NCI-H1048 (cell line): ENCODE results near the gene AFF3.

Experiments
- DNase-seq: peaks from one replicate; lab custom pipeline; 2025; lab: John Stamatoyannopoulos, UW

The AFF3 gene

DNA sequence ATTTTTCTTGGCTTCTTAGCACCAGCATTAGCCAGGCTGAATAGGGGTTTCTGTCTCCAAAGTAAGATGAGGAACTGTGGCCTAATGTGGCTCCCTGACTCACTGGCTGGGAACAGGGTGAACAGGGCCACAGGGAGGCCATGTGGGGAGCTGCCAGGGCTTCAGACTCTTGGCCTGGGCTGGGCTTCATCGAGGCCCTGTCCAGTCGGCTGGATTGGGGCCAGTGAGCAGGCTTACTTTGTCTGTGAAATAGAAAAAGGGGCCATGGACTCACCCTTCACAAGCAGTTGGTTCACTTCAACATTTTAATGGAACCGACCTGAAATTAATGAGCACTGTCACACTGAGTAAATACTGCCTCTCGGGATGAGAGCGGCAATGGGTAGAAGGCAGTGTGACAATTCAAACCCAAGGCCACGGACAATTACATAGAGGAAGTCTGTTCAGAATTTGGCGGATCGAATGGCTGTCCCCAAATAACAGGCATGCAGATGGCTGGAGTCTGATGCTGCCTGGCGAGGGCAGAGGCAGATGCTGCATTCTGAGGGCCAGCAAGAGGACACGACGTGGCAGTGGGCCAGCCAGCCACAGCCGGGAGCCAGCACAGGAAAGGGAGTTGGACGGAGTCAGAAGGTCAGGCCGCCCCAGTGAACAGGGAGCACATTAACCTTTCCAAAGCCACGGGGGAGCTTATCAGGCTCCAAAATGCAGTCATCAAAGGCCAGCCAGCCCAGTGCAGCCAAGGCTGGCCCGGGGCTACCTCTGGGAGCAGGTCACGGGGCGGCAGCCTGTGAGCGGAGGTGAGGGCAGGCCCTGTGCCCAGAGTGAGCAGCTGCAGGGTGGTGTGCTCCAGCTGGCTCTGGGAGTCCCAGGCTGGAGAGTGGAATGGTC is 506.0 kb downstream of the AFF3 start:
- DNase-seq, result no peak

DNA sequence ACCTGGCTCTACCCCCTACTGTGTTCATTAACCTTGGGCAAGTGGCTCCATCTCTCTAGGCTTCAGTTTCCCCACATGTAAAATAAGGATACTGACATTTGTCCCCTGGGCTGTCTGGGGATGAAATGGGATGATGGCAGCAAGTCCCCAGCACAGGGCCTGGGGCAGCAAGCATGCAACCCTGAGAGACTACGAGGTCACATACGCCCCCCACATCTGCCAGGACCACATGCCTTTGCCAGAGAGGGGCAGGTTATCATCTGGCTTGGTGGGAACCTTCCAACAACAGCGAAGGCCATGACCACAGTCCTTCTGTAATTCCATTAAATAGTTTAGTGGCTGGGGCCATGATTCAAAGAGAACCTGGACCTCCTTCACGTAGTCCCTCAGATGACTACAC is 506.7 kb downstream of the AFF3 start:
- DNase-seq, result no peak

DNA sequence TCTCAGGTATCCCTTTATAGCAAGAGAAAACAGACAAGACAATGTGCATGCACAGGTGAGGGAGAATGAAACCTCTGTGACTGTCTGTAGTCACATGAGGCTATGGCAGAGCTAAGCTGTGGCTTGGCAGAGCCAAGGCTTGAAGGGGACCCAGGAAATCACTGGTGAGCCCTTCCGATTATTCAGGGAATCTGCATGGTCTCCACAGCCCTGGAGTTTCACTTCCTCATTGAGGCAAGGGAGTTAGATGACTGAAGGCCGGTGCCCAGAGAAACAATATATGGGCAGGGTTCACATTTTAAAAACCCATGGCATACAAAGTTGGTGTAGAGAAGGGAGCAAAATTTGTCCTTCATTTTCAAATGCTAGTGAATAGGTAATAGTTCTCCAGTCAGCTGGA is 508.2 kb downstream of the AFF3 start:
- DNase-seq, result no peak

DNA sequence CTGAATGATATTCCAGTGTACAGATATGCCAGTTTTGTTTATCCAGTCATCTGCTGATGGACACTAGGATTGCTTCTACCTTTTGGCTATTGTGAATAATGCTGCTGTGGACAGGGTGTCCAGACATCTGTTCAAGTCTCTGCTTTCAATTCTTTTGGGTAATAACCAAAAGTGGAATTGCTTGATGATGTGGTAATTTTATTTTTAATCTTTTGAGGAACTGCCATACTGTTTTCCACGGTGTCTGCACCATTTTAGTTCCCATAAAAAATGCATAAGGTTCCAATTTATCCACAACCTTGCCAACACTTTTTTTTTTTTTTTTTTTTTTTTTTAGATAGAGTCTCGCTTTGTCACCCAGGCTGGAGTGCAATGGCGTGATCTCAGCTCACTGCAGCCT is 510.7 kb downstream of the AFF3 start:
- DNase-seq, result no peak

DNA sequence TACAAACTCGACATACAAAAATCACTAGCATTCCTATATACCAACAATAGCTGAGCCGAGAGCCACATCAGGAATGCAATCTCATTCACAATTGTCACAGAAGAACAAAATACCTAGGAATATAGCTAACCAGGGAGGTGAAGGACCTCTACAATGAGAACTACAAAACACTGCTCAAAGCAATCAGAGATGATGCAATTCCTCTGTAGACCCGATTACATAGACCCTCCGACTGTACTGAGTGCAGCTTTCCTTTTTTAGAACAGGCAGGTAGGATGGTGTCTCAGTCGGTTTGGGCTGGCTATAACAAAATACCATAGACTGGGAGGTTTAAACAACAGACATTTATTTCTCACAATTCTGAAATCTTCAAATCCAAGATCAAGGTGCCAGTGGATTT is 513.1 kb downstream of the AFF3 start:
- DNase-seq, result no peak

- no peak for DNase-seq
Observed at GRCh38 chr2:99626158-99626557, 516.2 kb downstream of the AFF3 start.

DNA sequence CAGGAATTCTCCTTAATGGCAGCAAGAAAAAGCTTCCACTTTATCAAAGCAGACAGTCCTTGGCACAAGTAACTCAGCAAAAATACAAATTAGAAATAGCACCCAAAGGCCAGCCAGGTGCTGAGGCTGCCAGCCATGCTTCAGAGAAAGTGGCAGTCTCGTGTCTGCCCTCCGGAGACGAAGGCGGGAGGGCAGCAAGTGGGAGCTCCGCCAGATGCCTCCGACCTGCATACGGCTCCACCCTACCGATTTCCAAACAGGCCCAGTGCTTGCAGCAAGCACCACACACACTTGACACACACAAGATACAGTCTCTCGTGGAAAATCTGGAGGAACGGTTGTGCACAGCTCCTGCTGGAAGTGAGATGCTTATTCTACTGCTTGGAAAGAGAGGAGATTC is 517.7 kb downstream of the AFF3 start:
- DNase-seq, result no peak

GRCh38 chr2:99623613-99624012 is 518.8 kb downstream of the AFF3 start:
- no peak for DNase-seq

GRCh38 chr2:99623035-99623434 is 519.4 kb downstream of the AFF3 start:
- DNase-seq, result no peak

GRCh38 chr2:99622534-99622933 is 519.9 kb downstream of the AFF3 start:
- DNase-seq, result no peak

GRCh38 chr2:99621774-99622173 is 520.6 kb downstream of the AFF3 start:
- no peak for DNase-seq

GRCh38 chr2:99621106-99621505 is 521.3 kb downstream of the AFF3 start:
- no peak for DNase-seq

- DNase-seq, result no peak
Observed at GRCh38 chr2:99619151-99619550, 523.2 kb downstream of the AFF3 start.

- no peak for DNase-seq
Observed at GRCh38 chr2:99618579-99619097, 523.8 kb downstream of the AFF3 start.

GRCh38 chr2:99617811-99618210 is 524.6 kb downstream of the AFF3 start:
- no peak for DNase-seq

DNA sequence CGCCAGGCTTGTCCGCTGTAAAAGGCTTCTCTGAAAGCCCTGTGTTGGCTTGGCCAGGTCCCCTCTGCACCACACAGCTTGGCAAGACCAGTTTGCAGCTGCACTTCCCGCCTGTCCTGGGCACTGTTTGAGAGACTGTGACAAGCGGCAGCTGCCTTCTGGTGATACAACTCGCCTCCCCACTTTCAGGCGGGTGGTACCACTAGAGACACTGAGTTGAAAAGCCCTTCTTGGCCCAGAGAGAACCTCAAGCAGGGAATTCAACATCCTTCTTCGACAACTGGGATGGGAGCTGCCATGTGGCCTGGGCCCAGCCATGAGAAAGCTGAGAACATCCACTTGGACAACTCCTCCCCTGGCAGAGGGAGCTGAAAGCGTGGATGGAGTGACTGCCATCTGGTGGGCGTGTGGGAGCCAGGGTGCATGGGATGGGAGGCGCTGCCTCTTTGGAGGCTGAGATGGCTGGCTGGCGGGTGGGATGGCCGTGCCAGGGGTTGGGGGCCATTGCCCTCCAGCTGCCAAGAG is 527.1 kb downstream of the AFF3 start:
- no peak for DNase-seq

GRCh38 chr2:99613980-99614379 is 528.4 kb downstream of the AFF3 start:
- DNase-seq, result no peak

DNA sequence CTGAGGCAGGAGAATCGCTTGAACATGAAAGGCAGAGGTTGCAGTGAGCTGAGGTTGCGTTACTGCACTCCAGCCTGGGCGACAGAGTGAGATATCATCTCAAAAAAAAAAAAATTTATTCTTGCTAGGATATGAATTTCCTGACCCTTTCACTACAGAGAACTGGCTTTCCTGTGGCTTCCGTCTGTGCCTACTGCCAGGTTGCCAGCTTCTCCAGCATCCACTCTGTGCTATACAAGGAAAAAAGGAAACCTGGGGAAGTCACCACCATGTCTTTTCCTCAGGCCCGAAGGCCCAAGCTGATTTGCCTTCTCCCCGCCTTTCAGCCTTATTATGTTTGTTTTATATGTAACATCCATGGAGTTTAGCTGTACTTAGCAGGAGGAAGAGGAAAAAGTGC is 530.6 kb downstream of the AFF3 start:
- no peak for DNase-seq

DNA sequence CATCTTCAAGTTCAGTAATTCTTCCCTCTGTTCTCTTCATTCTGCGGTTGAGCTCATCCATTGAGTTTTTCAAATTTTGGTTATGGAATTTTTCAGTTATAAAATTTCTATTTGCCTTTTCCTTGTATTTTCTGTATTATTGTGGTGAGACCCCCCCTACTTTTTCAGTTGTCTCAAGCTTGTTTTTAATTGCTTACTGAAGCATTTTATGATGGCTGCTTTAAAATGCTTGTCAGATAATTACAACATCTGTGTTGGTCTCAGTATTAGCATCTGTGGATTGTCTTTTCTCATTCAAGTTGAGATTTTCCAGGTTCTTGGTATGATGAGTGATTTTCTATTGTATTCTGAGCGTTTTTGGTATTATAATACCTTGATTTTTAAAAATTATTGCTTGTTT is 531.4 kb downstream of the AFF3 start:
- no peak for DNase-seq

DNA sequence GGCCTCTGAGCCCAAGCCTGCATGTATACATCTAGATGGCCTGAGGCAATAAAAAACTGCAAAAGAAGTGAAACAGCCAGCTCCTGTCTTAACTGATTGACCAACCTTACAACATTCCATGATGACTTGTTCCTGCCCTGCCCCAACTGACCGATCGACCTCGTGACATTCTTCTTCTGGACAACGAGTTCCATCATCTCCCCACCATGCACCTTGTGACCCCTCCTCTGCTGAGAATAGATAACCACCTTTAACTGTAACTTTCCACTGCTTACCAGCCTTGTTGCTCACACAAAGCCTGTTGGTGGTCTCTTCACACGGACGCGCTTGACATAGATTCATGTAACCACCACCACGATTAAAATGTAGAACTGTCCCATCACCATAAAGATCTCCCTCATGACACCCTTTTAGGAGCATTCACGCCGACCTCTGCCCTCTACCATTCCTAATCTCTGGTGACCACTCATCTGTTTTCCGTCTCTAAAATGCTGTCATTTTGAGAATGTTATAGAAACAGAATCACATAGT is 532.5 kb downstream of the AFF3 start:
- DNase-seq, result no peak

GRCh38 chr2:99608861-99609260 is 533.5 kb downstream of the AFF3 start:
- DNase-seq, result no peak

DNA sequence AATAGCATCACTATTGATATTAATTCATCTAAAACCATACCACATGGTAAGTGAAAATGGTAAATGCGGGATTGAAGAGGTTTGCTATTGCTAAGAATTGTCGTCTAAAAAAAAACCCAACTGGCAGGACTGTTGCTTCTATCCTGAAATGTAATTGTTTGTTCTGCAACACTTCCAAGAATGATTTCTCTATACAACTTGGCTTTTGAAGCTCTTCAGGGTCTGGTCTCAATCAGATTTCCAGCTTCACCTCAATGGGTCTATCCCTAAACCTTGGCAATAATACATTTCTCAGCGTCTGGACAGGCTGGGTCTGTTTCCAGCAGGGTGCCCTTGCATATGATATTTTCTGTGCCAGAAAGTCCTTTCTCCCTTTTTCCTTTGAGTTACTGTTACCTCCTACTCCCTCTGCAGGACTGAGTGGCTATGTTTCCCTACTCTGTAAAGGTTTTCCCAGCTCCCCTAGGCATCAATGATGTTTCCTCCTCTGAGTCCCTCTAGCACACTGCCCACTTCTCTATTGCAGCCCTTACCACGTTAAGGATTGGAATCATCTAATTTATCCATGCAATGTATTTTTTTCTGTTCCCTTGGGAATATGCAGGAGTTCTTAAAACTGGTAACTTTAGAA is 534.4 kb downstream of the AFF3 start:
- DNase-seq, result no peak

DNA sequence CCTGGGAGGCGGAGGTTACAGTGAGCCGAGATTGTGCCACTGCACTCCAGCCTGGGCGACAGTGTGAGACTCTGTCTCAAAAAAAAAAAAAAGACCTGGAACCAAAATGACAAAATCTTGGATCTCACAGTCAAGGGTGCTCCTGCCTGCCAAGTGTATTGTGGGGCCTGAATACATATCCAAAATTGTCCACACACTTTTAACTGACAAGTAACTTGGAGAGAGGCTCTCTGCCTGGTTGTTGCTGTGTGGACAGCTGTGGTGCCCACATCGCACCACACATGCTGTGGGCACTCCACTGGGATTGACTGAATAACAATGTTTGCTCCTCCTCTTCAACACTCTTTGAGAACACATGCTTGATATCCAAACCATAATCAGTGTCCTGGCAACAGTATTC is 534.9 kb downstream of the AFF3 start:
- no peak for DNase-seq
